Measurements from ENCODE around the gene SAA4. TPM values are rescaled to one million over a fixed set of nuclear protein-coding genes. Genes with fewer than 3 reads are reported as not detected.

The SAA4 gene
- total and polyA plus RNA-seq, 9 of the 15 experiments (the other 6 are each of a cell fraction or from before 2014, with no cell fraction given): not detected

DNA sequence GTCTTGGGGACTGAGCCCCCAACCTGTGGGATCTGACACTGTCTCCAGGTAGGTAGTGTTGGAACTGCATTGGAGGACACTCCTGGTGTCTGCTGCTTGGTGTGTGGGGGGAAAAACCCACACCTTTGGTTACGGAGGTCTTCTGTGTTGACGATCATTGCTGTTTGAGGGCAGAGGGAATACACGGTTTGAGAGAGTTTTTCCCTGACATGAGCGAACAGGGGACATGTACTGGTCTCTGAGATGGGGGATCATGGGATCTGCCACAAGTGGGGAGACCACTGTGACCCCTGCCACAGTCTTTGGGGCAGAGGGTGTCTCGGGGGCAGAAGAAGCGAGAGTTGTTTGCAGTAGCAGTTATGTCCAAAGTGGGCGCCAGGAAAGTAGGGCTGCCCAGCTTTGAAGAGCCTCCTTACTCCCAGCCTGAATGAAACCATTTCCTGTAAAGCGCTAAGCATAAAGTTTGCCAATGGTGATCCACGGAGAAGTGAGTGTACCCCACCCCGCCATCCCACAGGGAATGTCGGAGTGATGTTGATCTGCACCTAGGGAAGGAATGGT lies 17.3 kb upstream of the SAA4 start (continued):
- TF ChIP-seq ARNT (IDR thresholded peaks at IDR 0.05) (no peak), PCBP2 (IDR thresholded peaks at IDR 0.05; ENCODE audit: low read depth, low read length, poor library complexity, severe bottlenecking) (no peak)

DNA sequence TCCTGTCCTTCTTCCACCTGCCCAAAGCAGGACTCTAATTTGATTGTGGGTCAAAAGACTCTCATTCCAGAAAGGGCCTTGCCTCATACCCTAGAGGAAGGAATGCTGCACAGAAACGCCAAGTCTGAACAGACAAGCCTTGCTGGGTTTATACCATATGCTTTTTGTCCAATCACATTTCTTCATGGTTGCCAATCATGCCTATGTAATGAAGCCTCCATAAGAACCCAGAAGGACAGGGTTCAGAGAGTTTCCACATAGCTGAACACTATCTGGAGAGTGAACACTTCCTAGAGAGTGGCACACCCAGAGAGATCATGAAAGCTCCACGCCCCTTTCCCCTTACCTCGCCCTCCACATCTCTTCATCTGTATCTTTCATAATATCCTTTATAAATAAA lies 16.6 kb upstream of the SAA4 start:
- TF ChIP-seq NFIC (IDR thresholded peaks at IDR 0.05) (no peak), DNMT1 (IDR thresholded peaks at IDR 0.05) (no peak), L3MBTL2 (IDR thresholded peaks at IDR 0.05) (no peak), MTF1 (CRISPR knock-in tag; IDR thresholded peaks at IDR 0.05; ENCODE audit: borderline replicate concordance) (no peak), TEAD4 (IDR thresholded peaks at IDR 0.05; ENCODE audit: low read length) (no peak; the same call in 1 of the 2 replicates), TEAD4 (CRISPR knock-in tag; IDR thresholded peaks at IDR 0.05; ENCODE audit: borderline replicate concordance) (no peak)
- TF ChIP-seq, protein P1, sequence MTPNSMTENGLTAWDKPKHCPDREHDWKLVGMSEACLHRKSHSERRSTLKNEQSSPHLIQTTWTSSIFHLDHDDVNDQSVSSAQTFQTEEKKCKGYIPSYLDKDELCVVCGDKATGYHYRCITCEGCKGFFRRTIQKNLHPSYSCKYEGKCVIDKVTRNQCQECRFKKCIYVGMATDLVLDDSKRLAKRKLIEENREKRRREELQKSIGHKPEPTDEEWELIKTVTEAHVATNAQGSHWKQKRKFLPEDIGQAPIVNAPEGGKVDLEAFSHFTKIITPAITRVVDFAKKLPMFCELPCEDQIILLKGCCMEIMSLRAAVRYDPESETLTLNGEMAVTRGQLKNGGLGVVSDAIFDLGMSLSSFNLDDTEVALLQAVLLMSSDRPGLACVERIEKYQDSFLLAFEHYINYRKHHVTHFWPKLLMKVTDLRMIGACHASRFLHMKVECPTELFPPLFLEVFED (CRISPR knock-in tag; conservative IDR thresholded peaks at IDR 0.05): no peak
- POLR2A ChIA-PET: interaction anchor here (0.6 kb wide), 1 partner anchor 14 kb away, joined by 3 read pairs; no protein-coding TSS in a partner anchor
- no peak overlapping the region for H3K9ac ChIP-seq (ENCODE audit: insufficient read depth in 1 of 2, low read depth in 2 of 2, low read length in 2 of 2)
- H3K4me3 ChIP-seq: no peak overlapping the region
- no peaks in the 10 kb centered on the region for H3K9me1 ChIP-seq (ENCODE audit: control insufficient read depth, insufficient read depth, low read length)
- H4K20me1 ChIP-seq (replicated peaks; ENCODE audit: control insufficient read depth, insufficient read depth, low read length): no peaks in the 10 kb centered on the region; the same call in 1 of the 2 replicates
- CTCF ChIA-PET (ENCODE audit: low intra/inter-chr PET ratio): no interaction called here
- H3K36me3 ChIP-seq (ENCODE audit: control insufficient read depth, insufficient read depth, low read length): no peaks in the 10 kb centered on the region
- no peaks in the 10 kb centered on the region for H3K9me3 ChIP-seq (replicated peaks; ENCODE audit: control insufficient read depth, insufficient read depth, low read depth, low read length)
- no peaks in the 10 kb centered on the region for H3K4me1 ChIP-seq (replicated peaks in 1 of 2; ENCODE audit: control insufficient read depth in 2 of 2, insufficient read depth in 2 of 2, low read length in 2 of 2)
- no peak for DNase-seq (ENCODE audit: extremely low read depth in 1 of 4, low spot score in 3 of 4)
- FAIRE-seq: no peak
- no peaks in the 10 kb centered on the region for H3K79me2 ChIP-seq (ENCODE audit: control insufficient read depth, insufficient read depth, low read length)
- peaks cover 30 to 49% of the 10 kb centered on the region in 2 experiments for H3K27me3 ChIP-seq (ENCODE audit: control insufficient read depth in 2 of 2, insufficient read depth in 2 of 2, low read length in 2 of 2)
- H3K4me2 ChIP-seq (ENCODE audit: insufficient read depth, low read length): no peak overlapping the region
- 6% methylated on average over 3 of the region's 3 CpGs for WGBS (ENCODE audit: insufficient coverage, low coverage, missing lambda C conversion rate)
- H3K27ac ChIP-seq (ENCODE audit: extremely low read depth, low read depth, low read length): no peak overlapping the region
- intact Hi-C loops (cut with micrococcal nuclease): no loop called here
- no peak for ATAC-seq
- no TSS peak for BruUV-seq (replicated peaks)
- no peak overlapping the region for H2AFZ ChIP-seq (ENCODE audit: low read depth, low read length)
- in situ Hi-C loops (cut with MboI): loop anchor here (10.0 kb wide), 1 partner anchor 402 kb away; no protein-coding TSS in a partner anchor

All from K562 (cell line).